SU-DHL-6 (cell line): ENCODE measurements around the gene CD300E.

Experiments used
- H2AFZ ChIP-seq: fragments of 200-600 bp; sonication (generic); 2 replicates; pipeline ENCODE4 v1.6.1; 2014; ENCODE audit warnings: low read depth, mild to moderate bottlenecking, moderate library complexity, mixed read lengths, antibody characterized with exemption, low read length; ENCODE audit not compliant: severe bottlenecking
- H3F3A ChIP-seq: fragments of 200-600 bp; shearing (Covaris generic); 2 replicates; pipeline ENCODE4 v1.6.0; 2016; ENCODE audit warnings: antibody characterized with exemption, mild to moderate bottlenecking; ENCODE audit not compliant: insufficient read depth
- H3K27ac ChIP-seq: fragments of 200-600 bp; sonication (generic); 2 replicates; pipeline ENCODE4 v1.5.1; 2016; ENCODE audit warnings: low read depth, mild to moderate bottlenecking, low read length, moderate library complexity, mixed read lengths
- H3K27me3 ChIP-seq: fragments of 200-600 bp; sonication (generic), shearing (Covaris generic); 2 replicates; pipeline ENCODE4 v1.6.0; 2014; ENCODE audit warnings: mild to moderate bottlenecking, low read length
- H3K36me3 ChIP-seq: fragments of 200-600 bp; sonication (generic); 2 replicates; pipeline ENCODE4 v1.6.1; 2014; ENCODE audit warnings: mild to moderate bottlenecking, low read length, mixed read lengths
- H3K4me2 ChIP-seq: fragments of 300-600, 200-600 bp; shearing (Covaris generic), sonication (generic); 2 replicates; pipeline ENCODE4 v1.6.0; 2014; ENCODE audit warnings: low read length, low read depth, mild to moderate bottlenecking; ENCODE audit not compliant: poor library complexity, severe bottlenecking
- H3K4me3 ChIP-seq: fragments of 200-600 bp; sonication (generic); 2 replicates; pipeline ENCODE4 v1.5.1; 2014; ENCODE audit warnings: antibody characterized with exemption, low read length, mild to moderate bottlenecking, mixed read lengths; ENCODE audit not compliant: insufficient read depth, poor library complexity, severe bottlenecking
- H3K79me2 ChIP-seq: fragments of 200-600 bp; sonication (generic); 2 replicates; pipeline ENCODE4 v1.6.1; 2014; ENCODE audit warnings: mild to moderate bottlenecking, low read length, moderate library complexity; ENCODE audit not compliant: insufficient read depth
- H3K9ac ChIP-seq: fragments of 200-600 bp; sonication (generic); 2 replicates; pipeline ENCODE4 v1.7.0; 2014; ENCODE audit warnings: mild to moderate bottlenecking, low read length
- H3K9me2 ChIP-seq: fragments of 200-600 bp; sonication (generic); replicated peaks from 2 replicates; pipeline ENCODE4 v1.6.1; 2014; ENCODE audit warnings: low read length; ENCODE audit not compliant: insufficient read depth
- H3K9me3 ChIP-seq: fragments of 200-600 bp; sonication (generic); 2 replicates; pipeline ENCODE4 v1.6.1; 2014; ENCODE audit warnings: low read length, mixed read lengths; ENCODE audit not compliant: insufficient read depth
- H4K20me1 ChIP-seq: fragments of 200-600 bp; sonication (generic); 2 replicates; pipeline ENCODE4 v1.6.1; 2014; ENCODE audit warnings: low read depth, mild to moderate bottlenecking, antibody characterized with exemption, low read length, moderate library complexity, mixed read lengths
- CTCF ChIP-seq: fragments of 200-600 bp; sonication (generic); IDR thresholded peaks from one replicate; pipeline ENCODE4 v1.5.1; 2017; ENCODE audit warnings: antibody characterized with exemption, mild to moderate bottlenecking, low read length, moderate library complexity; ENCODE audit not compliant: insufficient read depth, poor library complexity, severe bottlenecking
- EZH2phosphoT487 ChIP-seq: fragments of 200-600 bp; sonication (generic), shearing (Covaris generic); conservative IDR thresholded peaks from 2 replicates; pipeline ENCODE4 v1.6.1; 2018; ENCODE audit warnings: mild to moderate bottlenecking, antibody characterized with exemption, low read length, moderate library complexity, mixed read lengths

Gene CD300E

GRCh38 chr17:74604761-74605160, 18.8 kb downstream of the CD300E start:
- H3K4me2 ChIP-seq, result no peak overlapping the region
- no peaks in the 10 kb centered on the region for H3K9me3 ChIP-seq
- no peak for TF ChIP-seq CTCF
- H3K79me2 ChIP-seq, result no peaks in the 10 kb centered on the region
- H2AFZ ChIP-seq, result no peak overlapping the region
- no peaks in the 10 kb centered on the region for H3K36me3 ChIP-seq
- no peak overlapping the region for H3K4me3 ChIP-seq
- no peak overlapping the region for H3K9ac ChIP-seq
- no peaks in the 10 kb centered on the region for H3K27me3 ChIP-seq
- H3K9me2 ChIP-seq, result no peaks in the 10 kb centered on the region
- no peak overlapping the region for H3K27ac ChIP-seq
- no peaks in the 10 kb centered on the region for H3F3A ChIP-seq
- no peaks in the 10 kb centered on the region for H4K20me1 ChIP-seq

- Histone ChIP-seq H3K4me3 (no peak overlapping the region), H3K9ac (no peak overlapping the region), H3K36me3 (no peaks in the 10 kb centered on the region), H3F3A (no peaks in the 10 kb centered on the region), H3K79me2 (no peaks in the 10 kb centered on the region), H3K27me3 (no peaks in the 10 kb centered on the region), H4K20me1 (no peaks in the 10 kb centered on the region), H3K9me2 (no peaks in the 10 kb centered on the region), H2AFZ (no peak overlapping the region), H3K9me3 (no peaks in the 10 kb centered on the region), H3K4me2 (no peak overlapping the region), H3K27ac (no peak overlapping the region)
- no peak for TF ChIP-seq CTCF
- no peak for TF ChIP-seq EZH2phosphoT487
These were observed 19.3 kb downstream of the CD300E start for GRCh38 chr17:74604200-74604599.

- no peaks in the 10 kb centered on the region for H3K27me3 ChIP-seq
- no peak overlapping the region for H3K9ac ChIP-seq
- H4K20me1 ChIP-seq, result no peaks in the 10 kb centered on the region
These were observed 19.8 kb downstream of the CD300E start for GRCh38 chr17:74603746-74604145.

GRCh38 chr17:74603037-74603635, 20.4 kb downstream of the CD300E start:
- H3K9ac ChIP-seq, result no peak overlapping the region
- no peaks in the 10 kb centered on the region for H3K9me2 ChIP-seq
- no peaks in the 10 kb centered on the region for H3K36me3 ChIP-seq
- TF ChIP-seq EZH2phosphoT487 (no peak), CTCF (no peak)
- no peaks in the 10 kb centered on the region for H4K20me1 ChIP-seq
- no peaks in the 10 kb centered on the region for H3K79me2 ChIP-seq
- H3K9me3 ChIP-seq, result no peaks in the 10 kb centered on the region
- no peak overlapping the region for H3K27ac ChIP-seq
- H3F3A ChIP-seq, result no peaks in the 10 kb centered on the region
- H3K4me3 ChIP-seq, result no peak overlapping the region
- no peak overlapping the region for H2AFZ ChIP-seq
- H3K27me3 ChIP-seq, result no peaks in the 10 kb centered on the region
- H3K4me2 ChIP-seq, result no peak overlapping the region

More at GRCh38 chr17:74603746-74604145, 19.8 kb downstream of the CD300E start:
- Histone ChIP-seq H3K9me2 (no peaks in the 10 kb centered on the region), H3K27ac (no peak overlapping the region), H2AFZ (no peak overlapping the region), H3K36me3 (no peaks in the 10 kb centered on the region), H3K4me2 (no peak overlapping the region), H3F3A (no peaks in the 10 kb centered on the region), H3K79me2 (no peaks in the 10 kb centered on the region), H3K9me3 (no peaks in the 10 kb centered on the region), H3K4me3 (no peak overlapping the region)
- TF ChIP-seq EZH2phosphoT487, result no peak
